Coronary artery (tissue), 2 donors: ENCODE measurements around the gene TRAPPC13.
"Not testable (repeated sequence)": the region's sequence is repeated elsewhere in the genome, so short reads cannot be mapped to it uniquely, and the experiment has no call there.

Experiments
- DNase-seq: peaks from one replicate; pipeline ENCODE4 v3.0.0-alpha.2; 2017; ENCODE audit warnings: low spot score
- H3K27ac ChIP-seq, 2 donors: fragments of 200-600 bp; sonication (generic); one replicate each; pipeline ENCODE4 v1.5.1; 2016 to 2019
- H3K4me3 ChIP-seq: fragments of 200-600 bp; sonication (generic); 2 replicates; pipeline ENCODE4 v1.5.1; 2016; ENCODE audit warnings: mild to moderate bottlenecking, moderate library complexity
- CTCF ChIP-seq: fragments of 200-600 bp; sonication (generic); IDR thresholded peaks from one replicate; pipeline ENCODE4 v1.5.1; 2019; ENCODE audit warnings: antibody characterized with exemption

TRAPPC13 gene

DNA sequence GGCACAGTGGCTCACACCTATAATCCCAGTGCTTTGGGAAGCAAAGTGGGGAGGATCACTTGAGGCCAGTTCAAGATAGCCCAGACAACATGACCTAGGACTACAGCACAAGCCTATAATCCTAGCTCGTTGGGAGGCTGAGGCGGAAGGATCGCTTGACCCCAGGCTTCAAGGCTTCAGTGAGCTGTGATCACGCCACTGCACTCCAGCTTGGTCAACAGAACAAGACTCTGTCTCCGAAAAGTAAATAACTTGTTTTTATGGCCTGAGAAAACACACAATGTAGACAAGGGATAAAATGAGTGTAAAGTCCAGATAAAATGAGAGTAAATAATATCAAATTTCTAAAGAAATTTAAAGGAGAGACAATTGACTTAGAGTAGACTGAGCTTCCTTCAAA is 26.3 kb downstream of the TRAPPC13 start:
- TF ChIP-seq CTCF: no peak
- H3K27ac ChIP-seq: no peak overlapping the region
- DNase-seq: no peak
- H3K4me3 ChIP-seq: no peak overlapping the region

GRCh38 chr5:65654713-65655112 is 29.9 kb downstream of the TRAPPC13 start:
- TF ChIP-seq CTCF: no peak
- no peak for DNase-seq

GRCh38 chr5:65663804-65664521 is 39.1 kb downstream of the TRAPPC13 start:
- no peak overlapping the region for H3K27ac ChIP-seq
- H3K4me3 ChIP-seq: no peak overlapping the region
- no peak for DNase-seq
- TF ChIP-seq CTCF: peak; percentile 17

More at GRCh38 chr5:65654713-65655112, 29.9 kb downstream of the TRAPPC13 start:
- Histone ChIP-seq H3K27ac (no peak overlapping the region), H3K4me3 (no peak overlapping the region)

DNA sequence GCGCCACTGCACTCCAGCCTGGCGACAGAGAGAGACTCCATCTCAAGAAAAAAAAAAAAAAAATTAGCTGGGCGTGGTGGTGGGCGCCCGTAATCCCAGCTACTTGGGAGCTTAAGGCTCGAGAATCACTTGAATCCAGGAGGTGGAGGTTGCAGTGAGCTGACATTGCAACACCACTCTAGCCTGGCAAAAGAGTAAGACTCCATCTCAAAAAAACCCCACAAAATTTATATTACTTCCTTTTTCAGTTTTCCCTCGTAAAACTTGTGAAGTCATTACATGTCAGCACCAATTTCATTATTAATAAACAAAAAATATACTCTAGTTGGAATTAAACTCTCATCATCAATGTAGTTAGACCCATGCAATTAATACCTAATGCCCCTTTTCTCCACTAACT is 43.9 kb downstream of the TRAPPC13 start:
- DNase-seq: no peak
- TF ChIP-seq CTCF: no peak
- Histone ChIP-seq H3K4me3 (no peak overlapping the region), H3K27ac (no peak overlapping the region)

DNA sequence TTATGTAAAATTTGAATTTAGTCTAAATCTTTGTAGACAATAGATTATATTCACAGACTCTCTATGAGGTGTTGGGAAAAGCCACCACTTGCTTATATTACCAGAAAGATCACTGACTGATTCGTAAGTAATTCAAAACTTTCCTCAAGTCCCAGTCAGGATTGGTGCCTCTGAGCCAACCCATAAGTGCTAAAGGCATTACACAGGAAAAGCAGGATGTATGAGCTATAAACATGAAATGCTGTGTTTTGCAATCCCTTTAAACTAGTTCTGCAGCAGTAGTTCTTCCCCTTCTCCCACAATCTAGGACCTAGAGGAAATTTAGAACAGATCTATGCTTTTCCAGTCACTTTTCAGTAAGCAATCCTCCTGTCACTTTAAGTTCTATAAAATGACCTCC is 48.0 kb downstream of the TRAPPC13 start:
- TF ChIP-seq CTCF: no peak
- no peak overlapping the region for H3K27ac ChIP-seq
- H3K4me3 ChIP-seq: no peak overlapping the region
- DNase-seq: no peak

DNA sequence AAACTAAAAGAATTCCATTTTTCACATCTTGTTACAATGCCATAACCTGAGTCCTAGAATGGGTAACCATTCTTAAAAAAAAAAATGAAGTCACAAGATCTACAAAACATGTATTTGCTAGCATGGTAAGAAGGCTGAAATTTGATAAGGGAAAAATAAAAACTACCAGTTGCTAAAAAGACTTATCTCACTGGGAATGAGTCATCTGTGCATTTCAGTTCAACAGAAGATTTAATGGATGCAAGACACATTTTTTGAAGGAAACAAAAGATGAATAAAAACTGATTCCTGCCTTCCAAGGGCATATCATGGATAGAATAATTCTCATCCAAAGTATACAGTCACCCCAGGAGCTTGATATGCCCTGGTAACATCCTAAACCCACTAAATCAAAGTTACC is 49.9 kb downstream of the TRAPPC13 start:
- no peak for DNase-seq
- H3K27ac ChIP-seq: no peak overlapping the region
- no peak overlapping the region for H3K4me3 ChIP-seq
- TF ChIP-seq CTCF: no peak

GRCh38 chr5:65676056-65676455 is 51.2 kb downstream of the TRAPPC13 start:
- not testable (repeated sequence) for DNase-seq, H3K27ac ChIP-seq, H3K4me3 ChIP-seq
